Suprapubic skin (tissue), 4 donors: ENCODE measurements around the gene TNS1. TPM values are rescaled to one million over a fixed set of nuclear protein-coding genes. Genes with fewer than 3 reads are reported as not detected.

ENCODE experiments used
- DNase-seq, 2 donors: peaks; one replicate each; pipeline ENCODE4 v3.0.0-alpha.2; 2019; ENCODE audit warnings: low spot score in 2 of 2
- H3K27ac ChIP-seq: fragments of 200-600 bp; sonication (generic); one replicate; pipeline ENCODE4 v1.5.1; 2019
- H3K27me3 ChIP-seq: fragments of 200-600 bp; sonication (generic); one replicate; pipeline ENCODE4 v1.5.1; 2019
- H3K36me3 ChIP-seq: fragments of 200-600 bp; sonication (generic); one replicate; pipeline ENCODE4 v1.5.1; 2019
- H3K4me1 ChIP-seq: fragments of 200-600 bp; sonication (generic); one replicate; pipeline ENCODE4 v1.5.1; 2019
- H3K4me3 ChIP-seq: fragments of 200-600 bp; sonication (generic); one replicate; pipeline ENCODE4 v1.5.1; 2019; ENCODE audit warnings: mild to moderate bottlenecking
- H3K9me3 ChIP-seq: fragments of 200-600 bp; sonication (generic); one replicate; pipeline ENCODE4 v1.5.1; 2019
- CTCF ChIP-seq, 2 donors: fragments of 200-600 bp in 1 of 2; fragments of 450-650 bp in 1 of 2; sonication (generic) in 1 of 2; IDR thresholded peaks; one replicate each; pipeline ENCODE4 v1.5.1; 2016 to 2019; ENCODE audit warnings: antibody characterized with exemption in 2 of 2, mild to moderate bottlenecking in 1 of 2, moderate library complexity in 1 of 2
- EP300 ChIP-seq: sonication (generic); formaldehyde crosslinking; IDR thresholded peaks from one replicate; pipeline ENCODE4 v1.6.1; 2017; ENCODE audit warnings: antibody characterized with exemption
- POLR2A ChIP-seq, 2 donors: fragments of 450-650 bp; IDR thresholded peaks; one replicate each; pipeline ENCODE4 v1.6.1; 2017; ENCODE audit warnings: antibody characterized with exemption in 2 of 2, mild to moderate bottlenecking in 2 of 2, moderate library complexity in 2 of 2
- POLR2AphosphoS5 ChIP-seq, 3 donors: sonication (generic); formaldehyde crosslinking; IDR thresholded peaks; one replicate each; pipeline ENCODE4 v1.6.1; 2017; ENCODE audit warnings: antibody characterized with exemption in 3 of 3
- WGBS: methylation state at CpG from one replicate; pipeline ENCODE4 v1.1.5; 2018; 5-methylcytosine and 5-hydroxymethylcytosine counted together
- total RNA-seq, 4 donors: library from RNA; depleted of rRNA; stranded (reverse); fragments of >200 nt; gene quantifications; one replicate each; pipeline ENCODE4 v1.1.0, GENCODE V29; 2016

TNS1 gene
- total RNA-seq, 4 donors from 2014 or later, result 64.1 to 145 (median 99.5) TPM

GRCh38 chr2:217859926-217860325 lies 142.9 kb downstream of the TNS1 start:
- H3K4me3 ChIP-seq, result no peak overlapping the region
- H3K9me3 ChIP-seq, result no peaks in the 10 kb centered on the region
- no peak for DNase-seq
- H3K27ac ChIP-seq, result no peak overlapping the region
- H3K4me1 ChIP-seq, result peaks cover 25% of the 10 kb centered on the region
- WGBS, result 87% methylated on average over 5 of the region's 5 CpGs
- H3K27me3 ChIP-seq, result no peaks in the 10 kb centered on the region
- no peak for TF ChIP-seq POLR2A (IDR thresholded peaks at IDR 0.05)
- no peak for TF ChIP-seq POLR2AphosphoS5 (IDR thresholded peaks at IDR 0.05)
- no peak for TF ChIP-seq EP300
- no peak for TF ChIP-seq CTCF (IDR thresholded peaks at IDR 0.05)
- H3K36me3 ChIP-seq, result peaks cover 30% of the 10 kb centered on the region

- Histone ChIP-seq H3K9me3 (no peaks in the 10 kb centered on the region), H3K27ac (peak overlapping the region; percentile 80), H3K36me3 (peaks cover 26% of the 10 kb centered on the region), H3K4me3 (peak overlapping the region; percentile 19), H3K4me1 (peaks cover 34% of the 10 kb centered on the region), H3K27me3 (no peaks in the 10 kb centered on the region)
- 29% methylated on average over 10 of the region's 11 CpGs for WGBS
- DNase-seq, result peak; percentile 90
- no peak for TF ChIP-seq POLR2AphosphoS5 (IDR thresholded peaks at IDR 0.05)
- no peak for TF ChIP-seq EP300
- TF ChIP-seq CTCF (IDR thresholded peaks at IDR 0.05), result no peak
- TF ChIP-seq POLR2A (IDR thresholded peaks at IDR 0.05), result no peak
Measured at GRCh38 chr2:217858519-217859491, 144.0 kb downstream of the TNS1 start.

- peak overlapping the region; percentile 19 for H3K4me3 ChIP-seq
- no peak for TF ChIP-seq CTCF (IDR thresholded peaks at IDR 0.05)
- TF ChIP-seq EP300, result no peak
- TF ChIP-seq POLR2A (IDR thresholded peaks at IDR 0.05), result no peak
- TF ChIP-seq POLR2AphosphoS5 (IDR thresholded peaks at IDR 0.05), result no peak
- DNase-seq, result no peak
- peaks cover 25% of the 10 kb centered on the region for H3K36me3 ChIP-seq
- 60% methylated on average over 11 of the region's 20 CpGs for WGBS
- H3K27me3 ChIP-seq, result no peaks in the 10 kb centered on the region
- peak overlapping the region; percentile 80 for H3K27ac ChIP-seq
- H3K9me3 ChIP-seq, result no peaks in the 10 kb centered on the region
- H3K4me1 ChIP-seq, result peaks cover 43% of the 10 kb centered on the region
Measured at GRCh38 chr2:217857624-217858506, 144.9 kb downstream of the TNS1 start.

GRCh38 chr2:217856871-217857270 lies 145.9 kb downstream of the TNS1 start:
- WGBS, result 69% methylated on average over 4 of the region's 4 CpGs
- no peak for TF ChIP-seq CTCF (IDR thresholded peaks at IDR 0.05)
- no peak for TF ChIP-seq POLR2AphosphoS5 (IDR thresholded peaks at IDR 0.05)
- TF ChIP-seq POLR2A (IDR thresholded peaks at IDR 0.05), result no peak
- TF ChIP-seq EP300, result no peak
- Histone ChIP-seq H3K4me1 (peaks cover 53% of the 10 kb centered on the region), H3K4me3 (peak overlapping the region; percentile 19), H3K36me3 (peaks cover 23% of the 10 kb centered on the region), H3K27me3 (no peaks in the 10 kb centered on the region), H3K9me3 (no peaks in the 10 kb centered on the region), H3K27ac (no peak overlapping the region)
- DNase-seq, result no peak
